HG03064 (cell line): ENCODE measurements around the gene FOXF1.

Source experiments
- ATAC-seq: cut with Tn5 transposase; IDR thresholded peaks from one replicate; pipeline ENCODE4 v1.9.1; 2021; ENCODE audit warnings: low read depth; ENCODE audit not compliant: unreplicated experiment

FOXF1 gene

DNA sequence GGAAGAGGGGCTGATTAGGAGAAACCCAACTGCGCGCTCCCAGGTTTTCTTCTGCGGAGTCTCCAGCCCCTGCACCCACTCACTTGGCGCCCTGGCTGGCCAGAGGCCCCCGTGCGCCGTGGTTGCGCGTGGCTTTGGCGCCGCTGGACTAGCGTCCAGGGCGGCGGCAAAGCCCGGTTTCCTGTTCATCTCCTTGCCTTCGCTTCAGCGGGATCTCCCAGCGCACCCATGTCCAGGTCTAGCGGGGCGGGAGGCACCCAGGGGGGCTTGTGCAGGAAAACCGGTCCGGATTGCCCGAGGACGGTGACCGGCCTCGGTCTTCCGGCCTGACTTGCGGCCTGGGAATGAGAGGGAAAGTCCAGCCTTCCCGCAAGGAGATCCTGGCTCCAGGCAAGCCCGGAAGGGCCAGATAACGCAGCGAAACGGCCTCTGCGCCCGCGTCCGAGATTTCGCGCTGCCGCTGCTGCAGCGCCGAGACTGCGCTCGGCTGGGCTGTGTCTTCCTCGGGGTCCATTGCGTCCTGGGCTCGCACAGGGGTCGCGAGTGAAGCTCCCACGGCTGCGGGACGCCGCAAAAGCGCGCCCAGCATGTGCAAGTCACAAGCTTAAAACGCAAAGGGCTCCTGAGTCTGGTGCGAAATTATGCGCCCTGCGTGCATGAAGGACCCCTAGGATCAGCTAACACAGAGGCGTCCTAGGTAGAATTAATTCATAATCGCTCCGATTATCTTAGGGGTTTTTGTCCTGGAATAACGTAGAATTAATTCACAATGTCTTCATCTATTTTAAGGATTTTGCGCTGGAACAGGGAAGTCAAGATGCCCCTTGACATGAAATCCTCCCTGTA, 5.7 kb downstream of the FOXF1 start:
- no peak for ATAC-seq

DNA sequence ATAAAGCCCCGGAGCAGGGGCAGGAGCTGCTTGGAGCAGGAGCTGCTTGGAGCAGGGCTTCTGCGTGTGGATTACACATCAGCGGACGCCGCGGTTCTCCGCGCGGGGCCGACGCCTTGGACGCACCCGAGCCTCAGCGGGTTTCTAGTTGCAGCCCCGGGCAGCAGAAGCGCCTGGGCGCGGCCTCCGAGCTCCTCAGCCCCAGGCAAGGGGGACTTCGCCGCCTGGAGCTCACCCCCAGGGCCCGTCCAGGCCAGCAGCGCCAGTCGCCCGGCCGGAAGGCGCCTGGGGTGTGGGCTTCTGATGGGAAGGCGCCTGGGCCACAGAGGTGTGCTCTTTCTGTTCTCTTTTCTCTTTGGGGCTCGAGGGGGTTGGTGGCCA, 6.3 kb downstream of the FOXF1 start:
- no peak for ATAC-seq

DNA sequence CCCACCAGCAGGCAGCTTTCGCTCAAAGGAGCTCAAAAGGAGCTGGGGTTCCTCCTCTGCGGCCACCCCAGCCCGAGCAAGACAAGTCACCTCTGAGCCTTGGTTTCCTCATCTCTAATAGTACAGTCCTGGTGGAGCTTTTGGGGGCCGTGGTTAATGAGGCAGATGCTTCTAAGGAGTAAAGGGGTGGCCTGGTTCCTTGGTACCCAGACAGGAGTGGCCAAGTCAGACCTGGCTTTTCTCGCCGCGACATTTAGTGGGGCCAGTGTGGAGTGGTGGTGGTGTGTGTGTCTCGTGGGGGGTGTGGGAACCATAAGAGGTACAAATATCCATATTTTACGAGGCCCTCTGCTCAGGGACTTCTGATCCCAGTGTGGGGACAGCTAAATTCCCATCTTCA, 6.7 kb downstream of the FOXF1 start:
- no peak for ATAC-seq

DNA sequence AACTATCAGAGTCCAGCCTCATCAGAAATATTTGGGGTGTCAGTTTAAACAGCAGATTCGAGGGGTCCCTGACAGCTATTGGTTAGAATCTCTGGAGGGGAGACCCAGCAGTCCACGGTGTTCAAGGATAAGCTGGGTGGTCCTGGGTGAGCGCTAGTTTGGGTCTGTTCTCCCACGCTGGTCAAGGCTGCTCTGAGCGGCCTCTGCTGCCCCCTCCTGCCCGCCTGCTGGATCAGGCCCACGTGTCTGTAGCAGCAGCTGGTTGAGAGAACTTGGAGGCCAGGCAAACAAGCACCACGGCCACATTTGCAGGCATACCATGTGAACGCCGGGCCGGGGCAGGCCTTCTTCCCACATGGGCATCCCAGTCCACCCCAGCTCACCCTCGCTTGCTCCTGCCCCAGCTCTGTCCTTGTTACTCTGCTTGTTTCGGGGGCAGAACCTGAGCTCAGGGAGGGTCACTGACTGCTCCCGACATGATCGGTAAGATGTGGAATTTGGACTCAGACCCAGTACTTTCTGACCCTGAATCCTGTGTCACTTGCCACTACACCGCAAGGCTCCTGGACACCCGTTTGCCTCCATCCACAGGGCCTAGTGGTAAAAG, 7.4 kb downstream of the FOXF1 start:
- ATAC-seq = no peak

DNA sequence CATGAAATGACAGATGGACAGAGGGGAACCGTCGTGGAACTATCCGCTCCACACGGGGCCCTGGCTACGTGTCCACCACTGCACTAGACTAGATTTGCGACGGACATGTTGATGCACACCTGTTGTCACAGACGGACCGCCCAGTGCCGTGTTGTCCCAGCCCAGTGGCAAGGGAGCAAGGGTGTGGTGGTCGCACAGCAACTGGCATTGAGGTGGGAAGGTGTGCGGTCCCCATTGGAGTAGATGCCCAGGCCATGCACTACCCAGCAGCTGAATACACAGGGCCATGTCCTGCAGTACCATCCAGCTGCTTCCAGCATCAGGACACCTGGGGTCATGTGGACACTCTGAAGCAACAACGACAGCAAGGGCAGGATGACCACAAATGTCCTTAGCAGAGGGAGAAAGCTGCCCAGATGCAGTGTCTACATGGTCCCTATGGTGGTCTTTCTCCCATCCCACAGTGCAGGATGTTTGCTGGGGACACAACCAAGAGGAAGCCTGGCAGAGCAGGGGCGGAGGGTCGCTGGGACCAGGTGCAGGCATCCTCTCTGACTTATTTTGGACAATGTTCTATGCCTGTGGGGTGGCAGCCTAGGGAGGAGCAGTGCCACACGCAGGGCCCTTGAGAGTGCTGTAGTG, 8.8 kb downstream of the FOXF1 start:
- no peak for ATAC-seq

DNA sequence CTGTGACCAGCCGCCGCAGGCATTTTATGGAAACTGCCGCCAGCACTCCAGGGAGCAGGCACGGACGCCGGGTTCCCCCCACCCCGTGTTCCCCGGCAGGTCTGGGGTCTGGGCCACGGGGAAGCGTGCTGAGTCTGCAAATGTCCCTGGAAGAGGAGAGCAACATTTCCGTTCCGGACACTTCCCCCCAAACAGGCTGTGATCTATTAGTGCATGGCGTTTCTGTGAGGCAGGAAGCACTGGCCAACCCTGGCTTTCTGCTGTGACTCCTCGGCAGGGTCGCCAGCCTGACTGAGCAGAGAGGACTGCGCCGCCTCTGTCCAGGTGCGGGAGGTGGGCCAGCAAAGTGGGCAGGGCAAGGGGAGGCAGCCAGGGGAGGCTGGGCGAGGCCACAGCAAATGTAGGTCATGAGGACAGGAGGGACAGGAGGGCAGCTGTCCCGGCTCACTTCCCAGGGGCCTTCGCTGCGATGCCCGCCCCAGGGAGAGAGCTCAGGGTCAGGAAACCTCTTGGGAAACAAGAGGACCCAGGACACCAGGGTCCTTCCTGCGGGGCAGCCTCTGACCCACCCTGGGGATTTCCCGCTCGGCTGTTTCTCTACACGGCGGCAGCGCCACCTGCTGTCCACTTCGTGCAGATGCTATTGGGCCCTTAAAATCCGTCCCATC, 9.5 kb downstream of the FOXF1 start:
- no peak for ATAC-seq

DNA sequence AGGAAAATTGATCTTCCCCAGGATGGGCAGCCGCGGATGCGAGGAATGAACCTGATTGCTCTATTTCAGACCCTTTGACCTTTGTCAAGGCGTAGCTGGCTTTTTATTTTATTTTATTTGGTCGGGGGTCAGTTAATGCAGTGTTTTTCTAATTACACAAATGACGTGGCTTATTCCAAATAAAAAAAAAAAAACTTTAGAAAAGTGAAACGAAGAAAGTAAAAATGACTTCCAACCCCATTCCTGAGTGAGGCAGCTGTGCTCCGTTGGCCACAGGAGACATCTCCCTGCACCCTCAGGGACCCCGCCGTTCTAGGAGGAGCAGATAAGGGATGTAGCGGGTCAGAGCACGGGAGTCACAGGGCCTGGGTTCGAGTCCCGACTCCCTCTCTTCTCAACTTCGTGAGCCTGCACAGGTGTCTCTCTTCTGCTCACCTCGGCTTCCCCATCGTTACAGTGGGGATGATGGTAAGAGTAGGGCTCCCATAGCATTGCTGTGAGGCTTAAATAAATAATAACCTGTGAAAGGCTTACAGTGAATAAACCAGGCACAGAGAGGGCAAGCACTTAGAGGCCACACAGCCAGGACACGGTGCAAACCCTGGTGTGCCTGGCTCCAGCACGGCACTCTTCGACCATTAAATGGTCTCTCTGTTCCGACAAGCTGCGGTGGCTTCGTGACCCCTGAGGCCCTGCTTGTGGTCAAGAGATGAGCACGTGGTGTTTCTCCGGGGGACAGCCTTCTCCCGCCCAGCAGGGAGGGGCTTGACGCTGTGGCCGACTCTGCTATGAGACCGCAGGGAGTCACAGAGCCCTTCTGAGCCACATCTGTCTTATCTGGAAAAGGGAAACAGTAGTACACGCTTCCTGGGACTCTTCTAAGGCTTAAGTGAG, 10.2 kb downstream of the FOXF1 start:
- ATAC-seq = no peak

DNA sequence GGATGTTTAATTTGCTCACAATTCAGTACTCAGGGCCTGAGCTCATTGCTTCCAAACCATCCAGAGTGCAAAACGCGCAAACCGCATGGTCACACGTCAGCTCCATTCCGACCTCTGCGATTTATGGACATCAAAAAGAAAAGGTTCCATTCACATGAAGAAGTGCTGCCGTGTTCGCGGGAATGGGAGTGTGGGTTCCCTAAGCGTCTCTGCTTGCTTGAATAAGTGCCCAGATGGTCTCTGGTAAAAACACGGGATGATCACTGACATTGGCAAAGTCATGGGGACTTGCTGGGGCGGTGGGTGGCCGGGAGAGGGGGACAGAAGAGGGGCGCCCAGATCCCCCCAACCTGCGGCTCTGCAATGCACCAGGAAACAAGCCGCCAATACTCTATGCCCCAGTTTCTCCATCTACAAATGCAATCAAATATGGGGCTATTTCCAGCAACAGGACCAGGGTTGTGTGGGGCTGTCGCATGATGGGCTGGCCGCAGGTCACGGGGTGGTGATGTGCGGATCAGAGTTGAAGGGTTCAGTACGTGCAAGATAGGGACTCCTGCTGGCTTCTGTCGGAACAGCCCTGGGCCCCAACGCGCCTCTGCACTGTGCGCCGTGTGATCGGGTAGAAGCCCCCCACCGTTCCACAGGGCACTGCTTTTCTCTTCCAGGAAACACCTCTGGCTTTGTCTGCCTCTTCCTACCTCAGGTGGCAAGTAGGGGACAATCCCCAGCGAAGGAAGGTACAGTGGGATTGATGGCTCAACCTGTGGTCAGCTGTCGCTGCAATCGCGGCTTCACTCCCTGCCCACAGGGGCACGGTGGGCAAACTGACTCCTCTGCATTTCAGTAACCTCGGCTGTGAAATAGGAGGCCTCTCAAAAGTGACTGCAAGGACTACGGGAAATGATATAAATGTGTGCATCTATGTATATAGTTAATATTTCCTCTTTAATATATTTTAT, 11.2 kb downstream of the FOXF1 start:
- no peak for ATAC-seq

DNA sequence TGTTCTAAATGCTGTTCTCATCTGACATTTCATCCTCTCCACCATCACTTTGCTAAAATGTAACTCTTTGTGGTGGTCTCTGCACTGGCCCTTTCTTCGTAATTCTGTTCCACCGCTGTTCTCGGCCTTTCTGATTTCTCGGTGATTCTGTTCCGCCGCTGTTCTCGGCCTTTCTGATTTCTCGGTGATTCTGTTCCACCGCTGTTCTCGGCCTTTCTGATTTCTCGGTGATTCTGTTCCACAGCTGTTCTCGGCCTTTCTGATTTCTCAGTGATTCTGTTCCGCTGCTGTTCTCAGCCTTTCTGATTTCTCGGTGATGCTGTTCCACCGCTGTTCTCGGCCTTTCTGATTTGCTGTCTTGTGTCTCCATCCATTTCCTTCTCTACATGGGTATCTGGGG, 12.3 kb downstream of the FOXF1 start:
- no peak for ATAC-seq

DNA sequence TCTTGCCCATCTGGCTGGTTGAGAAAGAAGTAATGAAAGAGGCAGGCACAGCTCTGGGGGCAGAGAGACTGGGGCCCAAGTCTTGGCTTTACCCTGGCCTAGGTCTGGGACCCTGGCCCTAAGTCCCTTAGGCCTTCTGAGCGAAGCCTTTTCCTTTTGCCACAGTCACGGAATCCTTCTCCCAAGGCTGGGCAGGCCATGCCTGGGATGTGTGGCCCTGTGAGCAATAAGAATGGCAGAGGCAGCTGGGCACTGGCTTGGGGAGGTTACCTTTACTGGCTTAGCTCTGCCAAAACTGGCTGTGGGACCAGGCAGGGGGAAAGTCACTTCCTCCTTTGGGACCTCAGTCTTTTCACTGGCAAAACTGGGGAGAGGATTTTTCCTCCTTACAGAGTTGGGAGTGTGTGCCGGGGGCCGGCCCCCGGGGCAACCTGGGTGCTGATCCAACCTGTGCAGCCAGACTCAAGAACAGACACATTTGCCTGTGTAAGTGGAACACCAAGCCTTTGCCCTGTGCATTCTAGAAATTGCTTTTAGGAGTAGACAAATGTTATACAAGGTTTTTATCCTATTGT, 12.9 kb downstream of the FOXF1 start:
- ATAC-seq = no peak

DNA sequence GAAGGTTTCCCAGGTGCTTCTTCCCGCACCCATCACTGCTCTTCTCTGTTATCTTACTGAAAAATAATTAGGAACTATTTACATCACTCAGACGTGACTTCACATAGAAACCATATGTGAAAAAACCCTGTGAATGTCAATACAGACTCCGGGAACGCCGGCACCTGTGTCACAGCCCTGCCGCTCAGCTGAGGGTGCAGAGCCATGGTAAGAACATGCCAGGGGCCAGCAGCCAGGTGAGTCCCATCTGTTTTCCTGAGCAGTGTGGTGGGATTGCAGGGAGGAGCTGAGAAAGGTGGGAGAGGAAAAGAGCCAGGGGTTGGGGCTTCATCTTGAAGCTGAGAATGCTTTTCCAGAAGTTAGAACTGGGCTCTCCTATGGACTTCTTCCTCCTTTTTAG, 13.7 kb downstream of the FOXF1 start:
- ATAC-seq = no peak

DNA sequence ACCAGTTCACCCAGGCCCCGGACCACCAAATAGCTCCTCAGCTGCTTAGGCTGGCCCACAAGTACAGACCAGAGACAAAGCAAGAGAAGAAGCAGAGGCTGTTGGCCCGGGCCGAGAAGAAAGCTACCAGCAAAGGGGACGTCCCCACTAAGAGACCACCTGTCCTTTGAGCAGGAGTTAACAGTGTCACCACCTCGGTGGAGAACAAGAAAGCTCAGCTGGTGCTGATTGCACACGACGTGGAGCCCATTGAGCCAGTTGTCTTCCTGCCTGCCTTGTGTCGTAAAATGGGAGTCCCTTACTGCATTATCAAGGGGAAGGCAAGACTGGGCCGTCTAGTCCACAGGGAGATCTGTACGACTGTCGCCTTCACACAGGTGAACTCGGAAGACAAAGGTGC, 15.4 kb downstream of the FOXF1 start:
- ATAC-seq = no peak

DNA sequence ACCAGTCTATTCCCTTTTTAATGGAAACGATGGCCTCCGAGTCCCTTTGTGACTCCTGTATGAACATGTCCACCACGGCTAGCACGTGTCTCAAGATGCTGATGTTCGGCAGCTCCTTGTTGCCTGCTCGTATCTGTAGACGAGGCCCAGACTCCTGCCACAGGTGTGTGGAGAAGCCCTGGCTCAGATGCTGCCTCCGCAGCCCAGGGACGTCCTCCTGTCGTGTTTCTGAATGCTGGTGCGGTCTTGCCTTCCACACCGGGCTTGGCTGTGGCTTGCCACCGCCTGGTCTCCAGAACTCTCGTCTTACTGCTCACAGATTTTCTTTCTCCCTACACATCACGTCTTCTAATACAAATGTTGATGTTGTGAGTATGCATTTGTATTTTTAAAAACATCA, 17.0 kb downstream of the FOXF1 start:
- no peak for ATAC-seq

DNA sequence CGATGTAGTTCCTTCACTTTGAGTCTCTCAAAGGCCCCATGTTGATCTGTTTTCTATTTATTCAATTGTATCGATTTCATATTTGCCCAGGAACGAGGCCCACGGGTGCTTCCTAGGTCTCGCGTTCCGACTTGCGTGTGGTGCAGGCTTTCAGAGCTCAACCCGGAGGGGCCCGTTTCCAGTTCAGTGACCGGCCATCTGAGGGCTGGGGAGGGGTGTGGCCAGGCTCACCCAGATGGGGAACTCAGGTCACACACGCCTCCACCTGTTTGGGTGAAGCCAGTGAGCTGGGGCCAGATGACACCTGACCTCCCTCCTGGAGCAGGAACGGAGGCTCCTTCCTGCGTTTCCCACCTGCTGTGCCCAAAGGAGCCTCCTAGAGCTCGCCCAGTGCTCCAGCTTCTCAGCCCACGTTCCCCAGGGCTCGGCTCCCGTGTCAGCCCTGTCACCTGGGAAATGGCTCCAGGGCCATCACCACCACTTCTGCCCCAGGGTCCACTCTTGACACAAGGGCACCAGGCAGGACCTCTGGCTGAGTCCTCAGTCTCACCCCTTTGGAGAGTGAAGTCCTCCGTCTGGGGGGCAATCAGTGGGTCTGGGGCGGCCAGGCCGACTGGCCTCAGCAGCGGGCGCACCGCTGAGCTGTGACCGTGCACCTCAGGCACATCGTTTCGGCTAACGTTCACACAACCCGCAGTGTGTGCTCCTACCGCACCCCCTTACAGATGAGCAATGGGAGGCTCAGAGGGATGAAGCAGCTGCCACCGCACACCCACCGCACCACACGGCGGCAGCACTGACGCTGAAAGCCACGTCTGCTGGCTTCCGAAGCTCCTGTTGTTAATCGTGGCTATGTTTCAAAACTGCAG, 18.0 kb downstream of the FOXF1 start:
- ATAC-seq = no peak

DNA sequence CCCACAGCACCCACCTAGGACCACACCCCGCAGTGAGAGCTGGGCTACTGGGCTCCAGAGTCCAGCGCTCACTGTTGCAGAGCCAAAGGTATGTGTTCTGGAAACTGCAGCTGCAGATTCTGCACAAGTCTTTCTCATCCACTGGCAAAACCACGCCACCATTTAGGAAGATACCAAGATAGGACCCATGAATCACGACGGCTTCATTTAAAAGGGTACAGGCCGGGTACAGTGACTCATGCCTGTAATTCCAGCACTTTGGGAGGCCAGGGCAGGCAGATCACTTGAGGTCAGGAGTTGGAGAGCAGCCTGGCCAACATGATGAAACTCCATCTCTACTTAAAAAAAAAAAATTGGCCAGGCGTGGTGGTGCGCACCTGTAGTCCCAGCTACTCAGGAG, 18.8 kb downstream of the FOXF1 start:
- ATAC-seq = no peak

DNA sequence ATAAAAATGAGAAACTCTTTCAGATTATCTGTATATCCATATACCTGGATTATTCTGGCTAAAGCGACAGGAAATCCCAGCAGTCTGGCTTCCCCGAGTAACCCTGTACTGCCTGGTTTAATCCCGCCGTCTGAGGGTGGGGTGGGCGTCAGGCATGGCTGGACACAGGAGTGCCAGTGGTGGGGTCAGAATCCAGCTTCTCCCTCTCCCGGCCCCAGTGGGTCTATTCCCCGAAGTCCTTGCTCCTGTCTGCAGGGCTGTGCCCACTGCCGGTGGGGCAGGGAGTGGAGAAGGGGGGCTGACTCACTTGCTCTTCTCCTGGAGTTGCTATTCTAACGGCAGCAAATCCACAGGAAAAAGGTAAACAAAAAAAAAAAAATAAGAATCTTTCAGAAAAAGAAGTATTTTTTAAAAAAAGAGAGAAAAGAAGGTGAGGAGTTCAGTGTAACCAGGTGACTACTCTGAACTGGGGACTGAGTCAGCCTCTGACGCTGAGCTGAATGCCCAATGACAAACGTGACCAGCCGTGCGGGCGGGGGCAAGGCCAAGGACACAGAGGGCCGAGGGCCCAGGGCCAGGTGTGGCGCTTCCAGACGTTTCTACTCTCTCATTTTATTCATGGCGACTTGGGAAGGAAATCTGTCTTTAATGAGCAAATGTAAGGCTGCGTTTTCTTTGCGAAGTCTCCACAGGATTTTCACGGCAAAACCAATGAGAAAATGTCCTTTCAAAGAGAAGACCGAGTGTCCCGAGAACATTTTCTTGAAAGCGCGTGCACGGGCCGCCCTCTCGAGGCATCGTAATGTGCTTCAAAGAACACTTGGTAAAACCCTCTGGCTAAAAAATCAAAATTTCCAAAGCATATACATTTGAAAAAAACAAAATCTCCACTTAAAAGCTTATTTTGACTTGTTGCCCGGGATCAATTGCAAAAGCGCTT, 20.2 kb downstream of the FOXF1 start:
- ATAC-seq = no peak

DNA sequence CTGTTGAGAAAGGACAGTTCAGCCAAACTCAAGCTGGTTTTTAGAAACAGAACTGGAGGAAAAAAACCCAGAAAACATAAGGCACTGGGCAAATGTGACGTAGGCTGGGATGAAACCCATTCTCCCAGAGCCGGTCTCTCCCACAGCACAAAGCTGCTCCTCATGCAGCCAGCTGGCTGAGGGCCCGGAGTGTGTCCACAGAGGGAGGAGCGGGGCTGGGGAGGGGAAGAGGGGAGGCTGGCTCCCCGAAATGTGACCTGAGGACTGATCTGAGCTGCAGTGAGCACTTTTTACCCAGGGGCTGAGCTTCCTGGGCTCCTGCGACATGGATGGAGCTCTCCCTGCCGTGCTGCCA, 20.8 kb downstream of the FOXF1 start:
- no peak for ATAC-seq
